ENCODE measurements around the gene KIF4A. TPM values are rescaled to one million over a fixed set of nuclear protein-coding genes. Genes with fewer than 3 reads are reported as not detected.
"Not testable (repeated sequence)": the region's sequence is repeated elsewhere in the genome, so short reads cannot be mapped to it uniquely, and the experiment has no call there.

Gene KIF4A, protein sequence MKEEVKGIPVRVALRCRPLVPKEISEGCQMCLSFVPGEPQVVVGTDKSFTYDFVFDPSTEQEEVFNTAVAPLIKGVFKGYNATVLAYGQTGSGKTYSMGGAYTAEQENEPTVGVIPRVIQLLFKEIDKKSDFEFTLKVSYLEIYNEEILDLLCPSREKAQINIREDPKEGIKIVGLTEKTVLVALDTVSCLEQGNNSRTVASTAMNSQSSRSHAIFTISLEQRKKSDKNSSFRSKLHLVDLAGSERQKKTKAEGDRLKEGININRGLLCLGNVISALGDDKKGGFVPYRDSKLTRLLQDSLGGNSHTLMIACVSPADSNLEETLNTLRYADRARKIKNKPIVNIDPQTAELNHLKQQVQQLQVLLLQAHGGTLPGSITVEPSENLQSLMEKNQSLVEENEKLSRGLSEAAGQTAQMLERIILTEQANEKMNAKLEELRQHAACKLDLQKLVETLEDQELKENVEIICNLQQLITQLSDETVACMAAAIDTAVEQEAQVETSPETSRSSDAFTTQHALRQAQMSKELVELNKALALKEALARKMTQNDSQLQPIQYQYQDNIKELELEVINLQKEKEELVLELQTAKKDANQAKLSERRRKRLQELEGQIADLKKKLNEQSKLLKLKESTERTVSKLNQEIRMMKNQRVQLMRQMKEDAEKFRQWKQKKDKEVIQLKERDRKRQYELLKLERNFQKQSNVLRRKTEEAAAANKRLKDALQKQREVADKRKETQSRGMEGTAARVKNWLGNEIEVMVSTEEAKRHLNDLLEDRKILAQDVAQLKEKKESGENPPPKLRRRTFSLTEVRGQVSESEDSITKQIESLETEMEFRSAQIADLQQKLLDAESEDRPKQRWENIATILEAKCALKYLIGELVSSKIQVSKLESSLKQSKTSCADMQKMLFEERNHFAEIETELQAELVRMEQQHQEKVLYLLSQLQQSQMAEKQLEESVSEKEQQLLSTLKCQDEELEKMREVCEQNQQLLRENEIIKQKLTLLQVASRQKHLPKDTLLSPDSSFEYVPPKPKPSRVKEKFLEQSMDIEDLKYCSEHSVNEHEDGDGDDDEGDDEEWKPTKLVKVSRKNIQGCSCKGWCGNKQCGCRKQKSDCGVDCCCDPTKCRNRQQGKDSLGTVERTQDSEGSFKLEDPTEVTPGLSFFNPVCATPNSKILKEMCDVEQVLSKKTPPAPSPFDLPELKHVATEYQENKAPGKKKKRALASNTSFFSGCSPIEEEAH
- 1 to 10 TPM in 2 of 4 donors, under 1 TPM in 2; 0.39 to 1.8 (median 0.99) TPM for total RNA-seq

DNA sequence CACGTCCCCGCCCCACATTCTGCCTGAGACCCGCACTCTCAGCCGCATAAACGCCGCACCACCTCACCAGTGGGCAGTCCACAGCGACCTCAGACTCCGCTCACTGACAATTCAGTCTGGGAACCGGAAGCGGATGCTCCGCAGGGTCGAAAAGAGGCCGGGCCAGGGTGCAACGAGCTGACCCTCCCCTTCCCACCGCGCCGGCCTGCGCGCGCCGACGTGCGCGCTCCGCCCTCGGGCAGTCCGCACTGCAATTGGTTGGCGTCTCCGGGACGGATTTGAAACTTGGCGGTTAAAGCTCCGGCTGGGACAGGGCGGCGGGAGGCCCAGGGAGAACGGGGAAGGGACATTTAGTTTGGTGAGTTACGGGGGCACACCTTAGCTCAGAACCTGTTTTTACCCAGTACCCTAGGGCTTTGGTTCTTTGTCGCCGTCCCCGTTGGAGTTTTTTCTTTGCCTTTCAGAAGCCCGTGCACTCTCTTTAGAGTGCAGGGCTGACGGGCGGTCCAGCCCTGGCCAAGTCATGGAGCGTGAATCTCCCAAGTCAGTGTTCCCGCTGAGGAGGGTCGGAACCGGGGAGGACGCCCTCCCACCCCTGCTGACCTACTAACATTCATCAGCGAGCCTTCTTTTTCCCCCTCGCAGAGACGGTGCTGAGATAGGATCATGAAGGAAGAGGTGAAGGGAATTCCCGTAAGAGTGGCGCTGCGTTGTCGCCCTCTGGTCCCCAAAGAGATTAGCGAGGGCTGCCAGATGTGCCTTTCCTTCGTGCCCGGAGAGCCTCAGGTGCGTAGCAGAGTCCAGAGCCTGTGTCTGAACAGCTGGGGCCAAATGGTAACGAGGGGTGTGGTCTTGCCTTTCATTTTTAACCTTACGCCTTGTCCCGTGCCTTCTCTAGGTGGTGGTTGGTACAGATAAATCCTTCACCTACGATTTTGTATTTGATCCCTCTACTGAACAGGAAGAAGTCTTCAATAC, at the start of gene KIF4A, which contains the start of gene PDZD11:
Gene KIF4A, plus strand, starts transcription at position 312 of the 978 bp plus-strand sequence. Its CDS starts 355 bp downstream, at position 667.
Gene PDZD11, minus strand, starts transcription at position 135 of the 978 bp plus-strand sequence. CDS start 586 bp downstream, outside the sequence.
- intact Hi-C loops (cut with DNase I; ENCODE audit: low total_unique reads): no loop called here
- 1 to 52% methylated on average over 25 to 62 of the region's 62 CpGs for WGBS, 2 donors
- DNase-seq (ENCODE audit: low spot score in 2 of 2): peak; percentile 71 to 92
- no peak for TF ChIP-seq POLR2A (IDR thresholded peaks at IDR 0.05)
- TF ChIP-seq, protein P1, sequence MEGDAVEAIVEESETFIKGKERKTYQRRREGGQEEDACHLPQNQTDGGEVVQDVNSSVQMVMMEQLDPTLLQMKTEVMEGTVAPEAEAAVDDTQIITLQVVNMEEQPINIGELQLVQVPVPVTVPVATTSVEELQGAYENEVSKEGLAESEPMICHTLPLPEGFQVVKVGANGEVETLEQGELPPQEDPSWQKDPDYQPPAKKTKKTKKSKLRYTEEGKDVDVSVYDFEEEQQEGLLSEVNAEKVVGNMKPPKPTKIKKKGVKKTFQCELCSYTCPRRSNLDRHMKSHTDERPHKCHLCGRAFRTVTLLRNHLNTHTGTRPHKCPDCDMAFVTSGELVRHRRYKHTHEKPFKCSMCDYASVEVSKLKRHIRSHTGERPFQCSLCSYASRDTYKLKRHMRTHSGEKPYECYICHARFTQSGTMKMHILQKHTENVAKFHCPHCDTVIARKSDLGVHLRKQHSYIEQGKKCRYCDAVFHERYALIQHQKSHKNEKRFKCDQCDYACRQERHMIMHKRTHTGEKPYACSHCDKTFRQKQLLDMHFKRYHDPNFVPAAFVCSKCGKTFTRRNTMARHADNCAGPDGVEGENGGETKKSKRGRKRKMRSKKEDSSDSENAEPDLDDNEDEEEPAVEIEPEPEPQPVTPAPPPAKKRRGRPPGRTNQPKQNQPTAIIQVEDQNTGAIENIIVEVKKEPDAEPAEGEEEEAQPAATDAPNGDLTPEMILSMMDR (IDR thresholded peaks at IDR 0.05): no peak
- H3K4me3 ChIP-seq (ENCODE audit: low read depth, poor library complexity, severe bottlenecking): peak within 1 kb of the TSS; percentile 30

DNA sequence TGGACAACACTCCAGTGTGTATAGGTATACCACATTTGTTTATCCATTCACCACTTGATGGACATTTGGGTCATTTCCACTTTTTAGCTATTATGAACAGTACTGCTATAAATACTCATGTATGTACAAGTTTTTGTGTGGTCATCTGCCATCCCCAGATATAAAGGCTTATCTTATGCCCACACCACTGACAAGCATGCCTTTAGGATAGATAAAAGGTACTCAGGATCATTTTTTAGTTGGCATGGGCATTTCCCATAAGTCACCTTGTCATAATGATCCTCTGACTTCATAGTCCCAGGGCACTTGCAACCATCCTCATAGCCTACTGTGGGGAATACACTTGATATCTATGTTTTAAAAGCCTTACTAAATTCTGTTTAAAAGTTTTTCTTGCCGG, 49.2 kb upstream of the KIF4A start:
- TF ChIP-seq, protein P1 (IDR thresholded peaks at IDR 0.05): no peak
- TF ChIP-seq POLR2A (IDR thresholded peaks at IDR 0.05): no peak
- no peak overlapping the region for H3K4me3 ChIP-seq (ENCODE audit: low read depth, poor library complexity, severe bottlenecking)
- intact Hi-C loops (cut with DNase I; ENCODE audit: low total_unique reads): no loop called here
- 88 to 100% methylated on average over 1 of the region's 1 CpG for WGBS, 2 donors
- no peak for DNase-seq (ENCODE audit: low spot score in 2 of 2)

DNA sequence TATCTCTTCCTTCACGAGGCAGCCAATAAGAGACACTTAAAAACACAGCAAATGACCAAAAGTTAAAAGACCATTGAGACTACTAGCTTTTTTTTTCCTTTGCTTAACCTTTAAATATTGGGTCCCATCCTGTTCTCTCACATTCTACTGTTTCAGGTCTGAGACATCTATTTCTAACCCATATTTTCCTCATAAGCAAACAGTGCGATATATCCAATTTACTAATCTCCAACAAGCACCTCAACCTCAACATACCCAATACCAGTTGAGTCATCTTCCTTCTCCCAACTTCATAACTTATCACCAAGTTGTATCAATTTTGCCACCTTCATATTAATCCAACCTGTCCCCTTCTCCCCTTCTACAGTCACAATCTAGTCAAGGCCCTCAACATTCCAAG, 48.4 kb upstream of the KIF4A start:
- 82 to 94% methylated on average over 2 of the region's 2 CpGs for WGBS, 2 donors
- no peak for DNase-seq (ENCODE audit: low spot score in 2 of 2)
- intact Hi-C loops (cut with DNase I; ENCODE audit: low total_unique reads): no loop called here
- TF ChIP-seq POLR2A (IDR thresholded peaks at IDR 0.05): no peak
- TF ChIP-seq, protein P1 (IDR thresholded peaks at IDR 0.05): no peak
- H3K4me3 ChIP-seq (ENCODE audit: low read depth, poor library complexity, severe bottlenecking): no peak overlapping the region

DNA sequence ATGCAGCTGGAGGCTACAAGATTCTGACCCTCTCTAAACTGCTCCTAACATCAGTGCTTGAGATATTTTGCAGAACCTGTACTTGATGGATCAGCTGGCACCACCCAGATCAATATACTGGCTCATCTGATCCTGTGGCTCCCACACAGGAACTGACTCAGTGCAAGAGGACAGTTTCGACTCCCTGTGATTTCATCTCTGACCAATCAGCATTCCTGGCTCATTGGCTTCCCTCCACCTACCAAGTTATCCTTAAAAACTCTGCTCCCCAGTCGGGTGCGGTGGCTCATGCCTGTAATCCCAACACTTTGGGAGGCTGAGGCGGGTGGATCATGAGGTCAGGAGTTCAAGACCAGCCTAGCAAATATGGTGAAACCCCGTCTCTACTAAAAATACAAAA, 46.3 kb upstream of the KIF4A start:
- H3K4me3 ChIP-seq (ENCODE audit: low read depth, poor library complexity, severe bottlenecking); DNase-seq (ENCODE audit: low spot score in 2 of 2); intact Hi-C loops (cut with DNase I; ENCODE audit: low total_unique reads): not testable (repeated sequence)
- 70 to 71% methylated on average over 5 of the region's 5 CpGs for WGBS, 2 donors

DNA sequence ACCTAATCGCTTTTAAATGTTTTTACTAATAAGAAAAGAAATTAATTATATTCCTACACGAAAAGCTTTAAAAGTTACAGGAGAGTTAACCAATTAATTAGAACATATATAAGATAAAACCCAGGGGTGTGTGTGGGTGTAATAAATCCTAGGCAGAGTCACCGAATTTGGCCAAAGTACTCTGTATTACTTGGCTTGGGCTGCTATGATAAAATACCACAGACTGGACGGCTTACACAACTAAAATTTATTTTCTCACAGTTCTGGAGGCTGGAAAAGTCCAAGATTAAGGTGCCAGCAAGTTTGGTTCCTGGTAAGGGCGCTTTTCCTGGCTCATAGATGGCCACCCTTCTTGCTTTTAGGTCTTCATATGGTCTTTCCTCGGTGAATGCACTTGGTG, 45.0 kb upstream of the KIF4A start:
- no peak for TF ChIP-seq POLR2A (IDR thresholded peaks at IDR 0.05)
- TF ChIP-seq, protein P1 (IDR thresholded peaks at IDR 0.05): no peak
- intact Hi-C loops (cut with DNase I; ENCODE audit: low total_unique reads): no loop called here
- no peak overlapping the region for H3K4me3 ChIP-seq (ENCODE audit: low read depth, poor library complexity, severe bottlenecking)
- DNase-seq (ENCODE audit: low spot score in 2 of 2): no peak
- 75 to 82% methylated on average over 6 of the region's 6 CpGs for WGBS, 2 donors
